ENCODE data around the gene IL20RB.

The IL20RB gene

GRCh38 chr3:137039570-137039969, 81.8 kb downstream of the IL20RB start:
- DNase-seq (ENCODE audit: low read depth), result no peak

- DNase-seq (ENCODE audit: low read depth), result no peak
These were observed 83.5 kb downstream of the IL20RB start for GRCh38 chr3:137041251-137041650.

- no peak for DNase-seq (ENCODE audit: low read depth)
These were observed 83.9 kb downstream of the IL20RB start for GRCh38 chr3:137041686-137042085.

GRCh38 chr3:137046747-137047146, 89.0 kb downstream of the IL20RB start:
- DNase-seq (ENCODE audit: low read depth), result no peak

GRCh38 chr3:137047240-137047639, 89.5 kb downstream of the IL20RB start:
- no peak for DNase-seq (ENCODE audit: low read depth)

- DNase-seq (ENCODE audit: low read depth), result no peak
These were observed 92.5 kb downstream of the IL20RB start for GRCh38 chr3:137050281-137050680.

GRCh38 chr3:137052298-137052697, 94.5 kb downstream of the IL20RB start:
- DNase-seq (ENCODE audit: low read depth), result no peak

Measured in stimulated activated CD8-positive, alpha-beta memory T cell treated with anti-CD3 and anti-CD28 coated beads, Interleukin-7, amount 100 ng/mL, for 24 hours (primary cell).